GM12875 (cell line): ENCODE data around the gene DOCK3.
"Not testable (repeated sequence)": the region's sequence is repeated elsewhere in the genome, so short reads cannot be mapped to it uniquely, and the experiment has no call there.

ENCODE experiments used
- H3K4me3 ChIP-seq: one replicate; pipeline ENCODE4 v1.5.1; 2011; ENCODE audit warnings: low read depth, low read length, control low read depth
- TF ChIP-seq, protein P1 (sequence below): IDR thresholded peaks from 2 replicates; pipeline ENCODE4 v1.5.1; 2011; ENCODE audit warnings: low read depth, mild to moderate bottlenecking, control low read depth, inconsistent platforms, low read length, moderate library complexity, borderline replicate concordance; ENCODE audit not compliant: insufficient read depth

DOCK3 gene

DNA sequence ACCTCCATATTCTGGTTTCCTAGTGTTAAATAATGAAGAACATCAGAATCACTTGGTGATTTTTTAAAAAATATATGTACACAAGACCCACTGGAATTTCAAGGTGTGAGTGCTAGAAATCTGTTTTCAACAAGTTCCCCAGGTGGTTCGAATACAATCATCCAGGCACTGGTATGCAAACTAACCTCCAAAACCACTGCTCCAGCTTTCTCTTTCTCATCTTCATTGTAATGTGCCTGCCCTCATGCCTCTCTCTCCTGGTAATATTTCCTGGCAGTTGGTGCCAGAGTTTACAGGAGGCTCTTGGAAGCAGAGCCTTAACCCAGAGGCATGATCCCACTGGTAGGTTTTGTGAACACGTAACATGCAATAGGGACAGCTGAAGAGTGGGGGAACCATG lies 547.2 kb downstream of the DOCK3 start:
- TF ChIP-seq, protein P1, sequence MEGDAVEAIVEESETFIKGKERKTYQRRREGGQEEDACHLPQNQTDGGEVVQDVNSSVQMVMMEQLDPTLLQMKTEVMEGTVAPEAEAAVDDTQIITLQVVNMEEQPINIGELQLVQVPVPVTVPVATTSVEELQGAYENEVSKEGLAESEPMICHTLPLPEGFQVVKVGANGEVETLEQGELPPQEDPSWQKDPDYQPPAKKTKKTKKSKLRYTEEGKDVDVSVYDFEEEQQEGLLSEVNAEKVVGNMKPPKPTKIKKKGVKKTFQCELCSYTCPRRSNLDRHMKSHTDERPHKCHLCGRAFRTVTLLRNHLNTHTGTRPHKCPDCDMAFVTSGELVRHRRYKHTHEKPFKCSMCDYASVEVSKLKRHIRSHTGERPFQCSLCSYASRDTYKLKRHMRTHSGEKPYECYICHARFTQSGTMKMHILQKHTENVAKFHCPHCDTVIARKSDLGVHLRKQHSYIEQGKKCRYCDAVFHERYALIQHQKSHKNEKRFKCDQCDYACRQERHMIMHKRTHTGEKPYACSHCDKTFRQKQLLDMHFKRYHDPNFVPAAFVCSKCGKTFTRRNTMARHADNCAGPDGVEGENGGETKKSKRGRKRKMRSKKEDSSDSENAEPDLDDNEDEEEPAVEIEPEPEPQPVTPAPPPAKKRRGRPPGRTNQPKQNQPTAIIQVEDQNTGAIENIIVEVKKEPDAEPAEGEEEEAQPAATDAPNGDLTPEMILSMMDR: no peak
- H3K4me3 ChIP-seq: no peak overlapping the region

DNA sequence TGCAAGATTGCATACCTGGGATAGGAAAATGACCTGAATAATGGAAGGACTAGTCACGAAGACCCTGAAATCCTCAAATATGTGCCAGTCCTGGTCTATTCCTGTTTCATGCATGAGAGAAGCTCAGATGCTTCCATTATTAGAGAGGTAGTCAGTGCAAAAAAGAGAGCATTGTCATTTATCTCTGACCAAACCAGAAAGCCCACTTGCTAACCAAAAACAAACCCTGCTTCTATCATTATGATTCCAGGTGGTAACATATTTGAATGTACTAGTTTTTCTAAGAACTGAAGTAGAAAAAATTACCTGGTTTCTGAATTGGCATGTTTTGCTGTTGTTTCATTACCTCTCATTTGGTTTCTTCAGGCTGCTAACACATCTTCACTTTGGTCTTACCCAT lies 549.6 kb downstream of the DOCK3 start:
- H3K4me3 ChIP-seq: no peak overlapping the region
- TF ChIP-seq, protein P1: no peak

DNA sequence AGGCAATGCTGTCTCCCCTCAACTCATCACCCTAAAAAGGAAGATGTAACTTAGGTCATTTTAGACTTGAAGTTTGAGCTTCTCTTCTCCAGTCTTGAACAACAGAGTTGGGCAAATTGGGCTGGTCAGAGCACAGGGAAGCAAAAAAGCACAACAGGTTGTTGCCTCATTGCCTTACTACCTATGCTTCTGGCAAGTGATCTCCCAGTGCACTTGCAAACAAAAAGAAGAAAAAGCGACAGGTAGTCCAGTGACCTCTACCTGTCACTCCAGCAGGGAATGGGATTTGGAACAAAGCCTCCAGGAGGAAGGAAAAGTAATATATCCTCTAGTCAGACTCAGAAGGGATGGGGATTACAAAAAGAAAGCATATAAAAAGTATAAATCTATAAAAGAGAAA lies 550.1 kb downstream of the DOCK3 start:
- no peak overlapping the region for H3K4me3 ChIP-seq
- TF ChIP-seq, protein P1: no peak

DNA sequence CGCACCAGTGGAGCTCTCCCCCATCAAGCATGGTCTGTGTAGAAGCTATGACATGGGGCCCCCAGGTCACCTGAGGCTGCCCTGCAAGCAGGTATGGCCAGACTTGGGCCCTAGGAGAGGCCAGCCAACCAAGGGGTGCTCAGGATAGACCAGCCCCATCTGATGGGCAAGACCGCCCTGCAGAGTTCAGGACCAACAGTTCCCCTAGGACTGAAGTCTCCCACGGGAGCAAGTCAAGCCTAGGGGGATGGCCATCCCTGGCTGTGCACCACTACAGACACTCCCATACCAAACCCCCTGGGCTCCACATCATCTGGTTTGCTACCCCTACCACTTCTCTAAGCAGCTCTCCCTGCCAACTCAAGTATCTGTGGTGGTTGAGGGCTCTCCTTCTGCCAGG lies 568.2 kb downstream of the DOCK3 start:
- H3K4me3 ChIP-seq: no peak overlapping the region
- TF ChIP-seq, protein P1: no peak

DNA sequence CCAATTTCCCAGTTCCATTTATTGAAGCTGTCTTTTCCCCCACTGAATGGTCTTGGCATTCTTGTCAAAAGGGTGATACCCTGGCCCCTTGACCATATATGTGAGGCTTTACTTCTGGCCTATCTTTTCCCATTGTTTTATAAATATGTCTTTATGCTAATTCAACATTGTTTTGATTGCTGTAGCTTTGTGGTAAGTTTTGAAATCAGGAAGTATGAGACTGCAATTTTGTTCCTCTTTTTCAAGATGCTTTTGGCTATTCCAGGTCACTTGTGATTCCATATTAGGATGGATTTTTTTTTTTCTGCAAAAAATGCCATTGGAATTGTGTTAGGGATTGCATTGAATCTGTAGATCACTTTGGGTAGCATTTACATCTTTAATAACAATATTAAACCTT lies 569.2 kb downstream of the DOCK3 start:
- no peak overlapping the region for H3K4me3 ChIP-seq
- TF ChIP-seq, protein P1: no peak

DNA sequence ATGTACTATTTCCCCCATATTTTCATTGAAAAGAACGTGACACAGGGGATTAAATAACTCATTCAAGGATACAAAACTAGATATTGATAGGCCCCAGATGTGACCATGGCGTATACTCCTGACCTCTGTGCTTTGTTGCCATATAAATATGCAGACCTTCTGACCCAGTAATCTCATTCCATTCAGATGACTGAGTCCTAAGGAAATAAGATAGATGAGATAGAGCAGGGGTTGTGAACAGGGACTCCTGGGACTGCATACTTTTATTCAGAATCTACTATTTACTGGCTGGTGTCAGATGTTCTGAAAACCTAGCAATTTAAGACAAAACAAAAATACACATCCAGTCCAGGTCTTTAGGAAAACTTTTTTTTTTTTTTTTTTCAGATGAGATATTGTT lies 571.1 kb downstream of the DOCK3 start:
- TF ChIP-seq, protein P1: no peak

DNA sequence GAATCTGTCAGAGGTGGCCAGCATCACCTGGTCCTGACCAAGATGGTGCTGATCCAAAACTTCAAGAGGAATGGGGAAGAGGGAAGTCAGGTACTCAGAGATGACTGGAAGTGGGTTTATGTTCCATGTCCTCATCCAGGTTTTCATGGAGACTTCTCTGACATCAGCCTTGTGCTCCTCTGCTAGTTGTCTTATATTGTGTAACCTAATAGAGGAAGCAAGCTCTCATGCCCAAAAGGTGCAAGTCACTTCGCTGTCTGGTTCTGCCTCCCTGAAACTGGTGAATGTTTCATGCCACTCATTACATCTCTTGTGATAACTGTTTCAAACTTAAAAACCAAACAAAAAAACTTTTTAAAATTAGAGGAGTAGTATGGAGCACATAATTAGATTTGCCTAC lies 583.1 kb downstream of the DOCK3 start:
- TF ChIP-seq, protein P1: no peak
- no peak overlapping the region for H3K4me3 ChIP-seq

More for the DNA sequence above, 571.1 kb downstream of the DOCK3 start:
- H3K4me3 ChIP-seq: no peak overlapping the region

DNA sequence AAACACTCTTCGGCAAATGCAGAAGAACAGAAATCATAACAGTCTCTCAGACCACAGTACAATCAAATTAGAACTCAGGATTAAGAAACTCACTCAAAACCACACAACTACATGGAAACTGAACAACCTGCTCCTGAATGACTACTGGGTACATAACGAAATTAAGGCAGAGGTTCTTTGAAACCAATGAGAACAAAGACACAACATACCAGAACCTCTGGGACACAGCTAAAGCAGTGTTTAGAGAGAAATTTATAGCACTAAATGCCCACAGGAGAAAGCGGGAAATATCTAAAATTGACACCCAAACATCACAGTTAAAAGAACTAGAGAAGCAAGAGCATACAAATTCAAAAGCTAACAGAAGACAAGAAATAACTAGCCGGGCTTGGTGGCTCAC lies 589.4 kb downstream of the DOCK3 start:
- H3K4me3 ChIP-seq: not testable (repeated sequence)
